Neural crest cell (in vitro differentiated cells): ENCODE results near the gene SLC8A3. TPM values are rescaled to one million over a fixed set of nuclear protein-coding genes. Genes with fewer than 3 reads are reported as not detected.

Experiments used
- DNase-seq: peaks from one replicate; pipeline ENCODE4 v3.0.0; 2021; ENCODE audit warnings: low read depth, mixed read lengths, low spot score
- H3K27ac Mint-ChIP-seq: one replicate; pipeline ENCODE4 v1.8.0; 2021; ENCODE audit warnings: mild to moderate bottlenecking, mixed read lengths; ENCODE audit not compliant: unreplicated experiment
- H3K27me3 Mint-ChIP-seq: 2 replicates; pipeline ENCODE4 v1.8.0; 2021; ENCODE audit warnings: low read depth, mild to moderate bottlenecking, mixed read lengths
- H3K36me3 Mint-ChIP-seq: 2 replicates; pipeline ENCODE4 v1.8.0; 2021; ENCODE audit warnings: low read depth, mild to moderate bottlenecking, mixed read lengths
- H3K4me1 Mint-ChIP-seq: 2 replicates; pipeline ENCODE4 v1.8.0; 2021; ENCODE audit warnings: mixed read lengths
- H3K4me3 Mint-ChIP-seq: one replicate; pipeline ENCODE4 v1.8.0; 2021; ENCODE audit warnings: mild to moderate bottlenecking, mixed read lengths
- H3K9me3 Mint-ChIP-seq: 2 replicates; pipeline ENCODE4 v1.8.0; 2021; ENCODE audit warnings: mixed read lengths
- CTCF ChIP-seq: fragments of 200-600 bp; sonication (generic); conservative IDR thresholded peaks from 2 replicates; pipeline ENCODE4 v1.5.0; 2021; ENCODE audit warnings: antibody characterized with exemption, mild to moderate bottlenecking
- total RNA-seq: library from RNA; stranded (reverse); gene quantifications from 2 replicates; pipeline ENCODE4 v1.2.1, GENCODE V29; 2021

Gene SLC8A3
- total RNA-seq, 1 donor from 2014 or later: 1.2 TPM

GRCh38 chr14:70162358-70162757, 26.4 kb downstream of the SLC8A3 start:
- H3K27ac Mint-ChIP-seq: no peak overlapping the region
- DNase-seq: no peak
- peaks cover 1% of the 10 kb centered on the region for H3K9me3 Mint-ChIP-seq
- H3K4me1 Mint-ChIP-seq: no peaks in the 10 kb centered on the region
- no peaks in the 10 kb centered on the region for H3K36me3 Mint-ChIP-seq
- no peak overlapping the region for H3K4me3 Mint-ChIP-seq
- H3K27me3 Mint-ChIP-seq: peaks cover 3% of the 10 kb centered on the region
- no peak for TF ChIP-seq CTCF

- Mint-ChIP-seq H3K9me3 (no peaks in the 10 kb centered on the region), H3K4me3 (no peak overlapping the region), H3K36me3 (no peaks in the 10 kb centered on the region), H3K4me1 (no peaks in the 10 kb centered on the region), H3K27ac (no peak overlapping the region), H3K27me3 (peaks cover 3% of the 10 kb centered on the region)
- DNase-seq: no peak
- TF ChIP-seq CTCF: no peak
Observed at GRCh38 chr14:70156592-70156991, 32.2 kb downstream of the SLC8A3 start.

- Mint-ChIP-seq H3K4me3 (no peak overlapping the region), H3K36me3 (no peaks in the 10 kb centered on the region), H3K27me3 (peaks cover under 1% of the 10 kb centered on the region), H3K9me3 (no peaks in the 10 kb centered on the region), H3K4me1 (no peaks in the 10 kb centered on the region), H3K27ac (no peak overlapping the region)
- no peak for TF ChIP-seq CTCF
- no peak for DNase-seq
Observed at GRCh38 chr14:70152704-70153103, 36.0 kb downstream of the SLC8A3 start.

- H3K36me3 Mint-ChIP-seq: no peaks in the 10 kb centered on the region
- H3K4me1 Mint-ChIP-seq: no peaks in the 10 kb centered on the region
- no peaks in the 10 kb centered on the region for H3K9me3 Mint-ChIP-seq
- H3K27me3 Mint-ChIP-seq: no peaks in the 10 kb centered on the region
- H3K27ac Mint-ChIP-seq: no peak overlapping the region
- TF ChIP-seq CTCF: no peak
- no peak overlapping the region for H3K4me3 Mint-ChIP-seq
- no peak for DNase-seq
Observed at GRCh38 chr14:70152081-70152480, 36.7 kb downstream of the SLC8A3 start.

- no peaks in the 10 kb centered on the region for H3K27me3 Mint-ChIP-seq
- TF ChIP-seq CTCF: no peak
- no peaks in the 10 kb centered on the region for H3K36me3 Mint-ChIP-seq
- no peaks in the 10 kb centered on the region for H3K4me1 Mint-ChIP-seq
- DNase-seq: no peak
- no peak overlapping the region for H3K27ac Mint-ChIP-seq
- no peaks in the 10 kb centered on the region for H3K9me3 Mint-ChIP-seq
- no peak overlapping the region for H3K4me3 Mint-ChIP-seq
Observed at GRCh38 chr14:70149596-70150165, 39.1 kb downstream of the SLC8A3 start.
